Small intestine (tissue), 7 donors: ENCODE data around the gene MUC5B. TPM values are rescaled to one million over a fixed set of nuclear protein-coding genes. Genes with fewer than 3 reads are reported as not detected.
"Not testable (repeated sequence)": the region's sequence is repeated elsewhere in the genome, so short reads cannot be mapped to it uniquely, and the experiment has no call there.

Experiments
- DNase-seq, 2 donors: peaks; one replicate each; pipeline versions ENCODE4 v3.0.0 to v3.0.0-alpha.2; 2013
- FAIRE-seq: peaks from 2 replicates; lab custom pipeline; 2012; peaks lifted over from hg19 to GRCh38; lab: Jason Lieb, UNC
- H3K27ac ChIP-seq, 3 donors: one replicate each; pipeline ENCODE4 v1.5.1; 2013; ENCODE audit warnings: low read length in 2 of 3, mild to moderate bottlenecking in 2 of 3, control low read depth in 1 of 3, inconsistent platforms in 1 of 3, low read depth in 1 of 3, moderate library complexity in 1 of 3
- H3K27me3 ChIP-seq, 3 donors: one replicate each; pipeline ENCODE4 v1.6.1; 2013; ENCODE audit warnings: low read length in 3 of 3, inconsistent platforms in 1 of 3; ENCODE audit not compliant: control insufficient read depth in 3 of 3, insufficient read depth in 3 of 3
- H3K36me3 ChIP-seq, 3 donors: one replicate each; pipeline ENCODE4 v1.6.1; 2013; ENCODE audit warnings: low read length in 3 of 3, inconsistent platforms in 1 of 3, low read depth in 1 of 3, mild to moderate bottlenecking in 1 of 3, moderate library complexity in 1 of 3; ENCODE audit not compliant: control insufficient read depth in 3 of 3, insufficient read depth in 2 of 3
- H3K4me1 ChIP-seq, 3 donors: one replicate each; pipeline ENCODE4 v1.6.1; 2013; ENCODE audit warnings: low read length in 2 of 3, inconsistent platforms in 1 of 3, low read depth in 1 of 3, mild to moderate bottlenecking in 1 of 3, moderate library complexity in 1 of 3; ENCODE audit not compliant: control insufficient read depth in 3 of 3, insufficient read depth in 2 of 3
- H3K4me3 ChIP-seq, 3 donors: one replicate each; pipeline ENCODE4 v1.5.1; 2013; ENCODE audit warnings: low read length in 3 of 3, control low read depth in 1 of 3, inconsistent platforms in 1 of 3, low read depth in 1 of 3, mild to moderate bottlenecking in 1 of 3, moderate library complexity in 1 of 3
- H3K9me3 ChIP-seq, 2 donors: one replicate each; pipeline ENCODE4 v1.6.1; 2013; ENCODE audit warnings: low read depth in 1 of 2, low read length in 1 of 2; ENCODE audit not compliant: control insufficient read depth in 2 of 2, insufficient read depth in 1 of 2
- whole genome bisulfite sequencing, 3 donors: extraction: QIAGEN DNeasy Blood & Tissue Kit; methylation state at CpG; one replicate each; pipeline ENCODE4 v1.1.7; 2013; 5-methylcytosine and 5-hydroxymethylcytosine counted together
- polyA plus RNA-seq, 4 donors: library from polyadenylated mRNA; stranded (reverse) in 3 of 4; unstranded in 1 of 4; fragments of 200-250 nt in 3 of 4; fragments of 120-200 nt in 1 of 4; gene quantifications; one replicate each; pipeline versions ENCODE4 v1.2.1 to v1.2.3, GENCODE V29; 2013
- donor health status: healthy with polysubstance abuse.
- donor health status: control.
- donor health status: control.
- donor health status: Bipolar disorder and iron deficiency.
- donor health status: healthy.

MUC5B gene
- polyA plus RNA-seq, 4 donors = 0.04 to 2.4 TPM; not detected in 2

- Histone ChIP-seq H3K36me3 (no peaks in the 10 kb centered on the region), H3K9me3 (peaks cover 0 to 3% of the 10 kb centered on the region in 2 donors), H3K27me3 (no peaks in the 10 kb centered on the region), H3K27ac (no peak overlapping the region), H3K4me3 (no peak overlapping the region), H3K4me1 (no peaks in the 10 kb centered on the region)
- 77 to 83% (median 81%) methylated on average over 24 to 31 of the region's 31 CpGs for WGBS, 3 donors
- FAIRE-seq (no peak), DNase-seq (no peak)
Observed at GRCh38 chr11:1178201-1178885, 44.5 kb upstream of the MUC5B start.

GRCh38 chr11:1178906-1179305, 44.0 kb upstream of the MUC5B start:
- no peaks in the 10 kb centered on the region for H3K36me3 ChIP-seq
- FAIRE-seq (no peak), DNase-seq (no peak)
- no peaks in the 10 kb centered on the region for H3K27me3 ChIP-seq
- peaks cover 0 to 3% of the 10 kb centered on the region in 2 donors for H3K9me3 ChIP-seq
- H3K4me1 ChIP-seq = no peaks in the 10 kb centered on the region
- no peak overlapping the region for H3K4me3 ChIP-seq
- WGBS, 3 donors = 88 to 90% (median 88%) methylated on average over 28 to 29 of the region's 29 CpGs
- H3K27ac ChIP-seq = no peak overlapping the region

GRCh38 chr11:1179641-1180040, 43.2 kb upstream of the MUC5B start:
- FAIRE-seq = no peak
- no peaks in the 10 kb centered on the region for H3K4me1 ChIP-seq
- no peak for DNase-seq
- no peaks in the 10 kb centered on the region for H3K36me3 ChIP-seq
- H3K27ac ChIP-seq = no peak overlapping the region
- no peaks in the 10 kb centered on the region for H3K27me3 ChIP-seq
- H3K4me3 ChIP-seq = no peak overlapping the region
- 78 to 84% (median 81%) methylated on average over 16 of the region's 17 CpGs for whole genome bisulfite sequencing, 3 donors
- H3K9me3 ChIP-seq = peaks cover 0 to under 1% of the 10 kb centered on the region in 2 donors

GRCh38 chr11:1180171-1180570, 42.7 kb upstream of the MUC5B start:
- peaks cover 0 to 3% of the 10 kb centered on the region in 2 donors for H3K9me3 ChIP-seq
- H3K27ac ChIP-seq = no peak overlapping the region
- no peaks in the 10 kb centered on the region for H3K4me1 ChIP-seq
- H3K4me3 ChIP-seq = no peak overlapping the region
- no peaks in the 10 kb centered on the region for H3K36me3 ChIP-seq
- DNase-seq = no peak
- no peak for FAIRE-seq
- WGBS, 3 donors = 69 to 79% (median 77%) methylated on average over 14 to 15 of the region's 15 CpGs
- no peaks in the 10 kb centered on the region for H3K27me3 ChIP-seq

- Histone ChIP-seq H3K9me3 (peaks cover 0 to 9% of the 10 kb centered on the region in 2 donors), H3K27me3 (peaks cover 0 to 2% (median 0%) of the 10 kb centered on the region in 3 donors), H3K4me1 (no peaks in the 10 kb centered on the region), H3K4me3 (no peak overlapping the region), H3K36me3 (no peaks in the 10 kb centered on the region), H3K27ac (no peak overlapping the region)
- FAIRE-seq (no peak), DNase-seq (no peak)
- WGBS, 3 donors = 84 to 88% (median 88%) methylated on average over 25 to 29 of the region's 29 CpGs
Observed at GRCh38 chr11:1180947-1181391, 41.9 kb upstream of the MUC5B start.

GRCh38 chr11:1181420-1181819, 41.4 kb upstream of the MUC5B start:
- Histone ChIP-seq H3K27me3 (peaks cover 0 to 2% (median 0%) of the 10 kb centered on the region in 3 donors), H3K27ac (no peak overlapping the region), H3K36me3 (no peaks in the 10 kb centered on the region), H3K4me3 (no peak overlapping the region), H3K4me1 (no peaks in the 10 kb centered on the region), H3K9me3 (peaks cover 0 to 11% of the 10 kb centered on the region in 2 donors)
- FAIRE-seq (no peak), DNase-seq (no peak)
- WGBS, 3 donors = 79 to 89% (median 84%) methylated on average over 9 to 10 of the region's 10 CpGs

- 73 to 86% (median 80%) methylated on average over 41 of the region's 41 CpGs for WGBS, 3 donors
- Histone ChIP-seq H3K36me3 (no peaks in the 10 kb centered on the region), H3K4me1 (no peaks in the 10 kb centered on the region), H3K4me3 (no peak overlapping the region), H3K27ac (no peak overlapping the region), H3K9me3 (peaks cover 0 to 11% of the 10 kb centered on the region in 2 donors), H3K27me3 (peaks cover 0 to 2% (median 0%) of the 10 kb centered on the region in 3 donors)
- FAIRE-seq (no peak), DNase-seq (no peak)
Observed at GRCh38 chr11:1181853-1182535, 40.9 kb upstream of the MUC5B start.

GRCh38 chr11:1184139-1184538, 38.7 kb upstream of the MUC5B start:
- 90 to 95% (median 92%) methylated on average over 15 to 16 of the region's 22 CpGs for WGBS, 3 donors
- FAIRE-seq, H3K4me3 ChIP-seq, H3K27ac ChIP-seq, DNase-seq, H3K4me1 ChIP-seq, H3K36me3 ChIP-seq, H3K27me3 ChIP-seq: not testable (repeated sequence)
- H3K9me3 ChIP-seq = peaks cover 0 to 15% of the 10 kb centered on the region in 2 donors
